Naive thymus-derived CD4-positive, alpha-beta T cell (primary cell): Measurements from ENCODE around the gene ROS1. TPM values are rescaled to one million over a fixed set of nuclear protein-coding genes. Genes with fewer than 3 reads are reported as not detected.

Source experiments
- ATAC-seq: fragments of 150-1000 bp; cut with Tn5 transposase; 2 replicates; pipeline ENCODE4 v1.10.0; 2021; ENCODE audit warnings: mild to moderate bottlenecking, moderate library complexity
- CTCF ChIA-PET: fragments of 350-600 bp; sonication (Branson Sonifier 250); formaldehyde crosslinking; loops from one replicate; lab custom pipeline; 2021; ENCODE audit warnings: antibody characterized with exemption; lab: Charles Lee
- POLR2A ChIA-PET: fragments of 350-600 bp; sonication (Branson Sonifier 250); formaldehyde crosslinking; loops from one replicate; lab custom pipeline; 2021; ENCODE audit warnings: antibody characterized with exemption, inconsistent platforms; lab: Charles Lee
- DNase-seq, 9 donors: peaks; one replicate each; pipeline versions ENCODE4 v3.0.0 to v3.0.0-alpha.2; 2020 to 2022; ENCODE audit warnings: mixed read lengths in 1 of 9
- H3K27ac ChIP-seq: one replicate; pipeline ENCODE4 v1.7.0; 2013; ENCODE audit warnings: mild to moderate bottlenecking, low read depth, low read length, moderate library complexity
- H3K27me3 ChIP-seq, 2 donors: one replicate each; pipeline ENCODE4 v1.7.0; 2013; ENCODE audit warnings: low read length in 2 of 2, mild to moderate bottlenecking in 2 of 2, moderate library complexity in 2 of 2; ENCODE audit not compliant: control insufficient read depth in 2 of 2, insufficient read depth in 2 of 2
- H3K36me3 ChIP-seq, 3 experiments: 1 replicate in 2 of 3; 2 replicates in 1 of 3; pipeline ENCODE4 v1.7.0; 2013; ENCODE audit warnings: low read length in 3 of 3, mild to moderate bottlenecking in 3 of 3, moderate library complexity in 1 of 3; ENCODE audit not compliant: insufficient read depth in 3 of 3, control insufficient read depth in 2 of 3
- H3K4me1 ChIP-seq, 2 donors: one replicate each; pipeline ENCODE4 v1.7.0; 2013; ENCODE audit warnings: low read length in 2 of 2, mild to moderate bottlenecking in 2 of 2, moderate library complexity in 1 of 2; ENCODE audit not compliant: control insufficient read depth in 2 of 2, insufficient read depth in 2 of 2
- H3K4me3 ChIP-seq: 2 replicates; pipeline ENCODE4 v1.7.0; 2013; ENCODE audit warnings: mild to moderate bottlenecking, low read length
- H3K9me3 ChIP-seq, 3 experiments: 1 replicate in 2 of 3; 2 replicates in 1 of 3; pipeline ENCODE4 v1.7.0; 2013; ENCODE audit warnings: low read length in 3 of 3; ENCODE audit not compliant: control insufficient read depth in 2 of 3
- H3K27ac Mint-ChIP-seq, 9 donors: one replicate each; pipeline ENCODE4 v1.8.0; 2020 to 2022; ENCODE audit warnings: mixed read lengths in 9 of 9, mild to moderate bottlenecking in 8 of 9, moderate library complexity in 5 of 9, inconsistent platforms in 2 of 9
- H3K27me3 Mint-ChIP-seq, 5 donors: one replicate each; pipeline ENCODE4 v1.8.0; 2021 to 2022; ENCODE audit warnings: mixed read lengths in 5 of 5, mild to moderate bottlenecking in 1 of 5
- H3K36me3 Mint-ChIP-seq, 5 donors: one replicate each; pipeline ENCODE4 v1.8.0; 2020 to 2022; ENCODE audit warnings: mixed read lengths in 5 of 5, mild to moderate bottlenecking in 3 of 5, inconsistent platforms in 1 of 5
- H3K4me1 Mint-ChIP-seq, 7 donors: one replicate each; pipeline ENCODE4 v1.8.0; 2020 to 2022; ENCODE audit warnings: mixed read lengths in 7 of 7, mild to moderate bottlenecking in 3 of 7, inconsistent platforms in 1 of 7
- H3K4me3 Mint-ChIP-seq, 10 donors: one replicate each; pipeline ENCODE4 v1.8.0; 2020 to 2022; ENCODE audit warnings: mild to moderate bottlenecking in 10 of 10, mixed read lengths in 10 of 10, moderate library complexity in 6 of 10, inconsistent platforms in 2 of 10
- H3K9me3 Mint-ChIP-seq, 11 donors: one replicate each; pipeline ENCODE4 v1.8.0; 2020 to 2022; ENCODE audit warnings: mixed read lengths in 11 of 11, mild to moderate bottlenecking in 4 of 11, inconsistent platforms in 1 of 11, moderate library complexity in 1 of 11
- intact Hi-C, 2 donors: fragments of 100-400 bp; cut with micrococcal nuclease; formaldehyde crosslinking; loops; one replicate each; pipeline ENCODE4 v1.15.1; 2023
- polyA plus RNA-seq, 2 donors: library from polyadenylated mRNA; unstranded; fragments of 300-500 nt; fragmentation: Illumina TruSeq; gene quantifications; one replicate each; pipeline ENCODE4 v1.2.3, GENCODE V29; 2021
- total RNA-seq, 6 experiments: library from RNA in 5 of 6; stranded (reverse) in 5 of 6; gene quantifications; 1 replicate in 5 of 6; 2 replicates in 1 of 6; pipeline ENCODE4 v1.2.3 and lab custom pipeline; 2021 to 2026

ROS1 gene
- total and polyA plus RNA-seq, 7 experiments from 2014 or later = not detected

DNA sequence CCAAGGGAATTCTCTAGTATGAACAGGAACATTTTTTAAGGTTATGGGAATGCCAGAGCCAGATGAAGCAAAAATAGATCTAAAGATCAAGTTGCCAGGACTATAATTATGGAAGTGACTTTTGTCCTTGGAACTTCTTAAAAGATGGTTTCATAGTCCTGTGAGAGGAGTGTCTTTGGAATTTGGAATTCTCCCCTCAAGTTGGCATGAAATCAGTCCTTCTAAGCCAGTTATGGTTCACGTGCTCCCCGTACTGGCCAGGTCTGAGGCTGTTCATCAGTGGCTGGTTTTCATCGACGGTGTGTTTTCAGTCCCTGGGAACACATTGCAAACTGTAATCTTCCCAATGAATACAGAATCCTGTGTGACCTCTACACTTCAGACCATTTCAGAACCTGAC is 97.2 kb downstream of the ROS1 start:
- no peak overlapping the region for H3K4me3 Mint-ChIP-seq
- peaks cover 2 to 21% (median 10%) of the 10 kb centered on the region in 11 donors for H3K9me3 Mint-ChIP-seq
- intact Hi-C loops = no loop called here

DNA sequence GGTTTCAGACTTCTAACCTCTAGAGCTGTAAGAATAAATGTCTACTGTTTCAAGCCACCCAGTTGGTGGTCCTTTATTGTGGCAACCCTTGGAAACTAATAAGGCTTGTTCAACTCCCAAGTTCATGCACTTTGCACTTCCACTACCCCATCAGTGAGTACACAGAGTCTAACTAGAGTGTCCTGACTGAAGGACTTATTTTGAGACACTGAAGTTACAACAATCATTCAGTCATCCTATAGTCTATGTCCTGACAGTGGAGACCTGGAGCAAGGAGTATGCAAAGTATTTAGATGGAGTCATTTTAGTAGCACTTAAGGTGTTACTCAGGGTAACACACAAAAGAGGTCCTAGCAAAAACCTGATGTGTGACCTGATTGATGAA is 97.7 kb downstream of the ROS1 start:
- intact Hi-C loops = no loop called here
- no peak for ATAC-seq
- no peak overlapping the region for H3K4me3 Mint-ChIP-seq

More for the DNA sequence above, 97.2 kb downstream of the ROS1 start:
- ChIA-PET POLR2A (no interaction called here), CTCF (no interaction called here)
- H3K4me1 Mint-ChIP-seq = no peaks in the 10 kb centered on the region
- H3K36me3 Mint-ChIP-seq = peaks cover 0 to 6% (median 0%) of the 10 kb centered on the region in 5 donors
- ATAC-seq (no peak), DNase-seq (no peak)
- no peaks in the 10 kb centered on the region for H3K27me3 ChIP-seq
- no peak overlapping the region for H3K27ac ChIP-seq
- H3K9me3 ChIP-seq = no peaks in the 10 kb centered on the region
- peaks cover 0 to 49% (median 31%) of the 10 kb centered on the region in 5 donors for H3K27me3 Mint-ChIP-seq
- H3K27ac Mint-ChIP-seq = no peak overlapping the region
- no peak overlapping the region for H3K4me3 ChIP-seq
- H3K4me1 ChIP-seq = no peaks in the 10 kb centered on the region
- H3K36me3 ChIP-seq = no peaks in the 10 kb centered on the region

DNA sequence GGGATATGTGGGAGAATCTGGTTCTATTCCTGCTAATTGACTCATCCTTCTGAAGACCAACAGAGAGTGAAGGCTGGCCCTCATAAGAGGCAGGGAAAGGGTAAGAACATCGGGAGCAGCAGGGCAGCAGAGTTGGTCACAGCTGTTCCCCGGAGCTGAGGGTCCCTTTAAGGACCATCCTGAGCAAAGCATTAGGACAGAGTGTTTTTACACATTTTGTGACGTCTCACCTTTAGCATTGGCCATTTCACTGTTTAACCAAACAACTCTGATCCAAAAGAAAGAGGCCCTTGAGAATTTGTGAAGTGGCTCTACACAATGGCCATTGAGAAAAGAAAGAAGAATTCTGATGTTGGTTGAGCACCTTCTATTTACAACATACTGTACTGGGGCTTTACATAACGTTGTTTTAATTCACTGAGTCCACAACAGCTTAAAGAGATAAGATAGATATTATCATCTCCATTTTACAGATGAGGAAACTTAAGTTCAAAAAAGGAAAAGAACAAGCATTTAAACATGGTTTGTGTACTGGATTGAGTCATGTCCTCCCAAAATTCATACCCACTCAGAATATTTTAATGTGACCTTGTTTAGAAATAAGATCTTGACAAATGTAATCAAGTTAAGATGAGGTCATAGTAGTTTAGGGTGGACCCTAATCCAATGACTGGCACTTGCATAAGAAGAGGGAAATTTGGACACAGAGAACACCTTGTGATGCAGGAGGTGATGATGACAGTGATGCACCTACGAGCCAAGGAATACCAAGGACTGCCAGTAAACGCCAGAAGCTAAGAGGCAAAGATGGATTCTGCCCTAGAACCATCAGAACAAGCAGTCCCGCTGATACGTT is 98.4 kb downstream of the ROS1 start:
- H3K27me3 Mint-ChIP-seq = peaks cover 0 to 45% (median 27%) of the 10 kb centered on the region in 5 donors
- peaks cover 0 to under 1% (median 0%) of the 10 kb centered on the region in 5 donors for H3K36me3 Mint-ChIP-seq
- Histone ChIP-seq H3K9me3 (no peaks in the 10 kb centered on the region), H3K4me1 (no peaks in the 10 kb centered on the region), H3K27ac (no peak overlapping the region), H3K27me3 (no peaks in the 10 kb centered on the region), H3K4me3 (no peak overlapping the region), H3K36me3 (no peaks in the 10 kb centered on the region)
- H3K4me1 Mint-ChIP-seq = no peaks in the 10 kb centered on the region
- H3K4me3 Mint-ChIP-seq = no peak overlapping the region
- DNase-seq (no peak), ATAC-seq (no peak)
- H3K9me3 Mint-ChIP-seq = peaks cover 2 to 16% (median 6%) of the 10 kb centered on the region in 11 donors
- H3K27ac Mint-ChIP-seq = no peak overlapping the region
- intact Hi-C loops = no loop called here
- POLR2A ChIA-PET = no interaction called here
- CTCF ChIA-PET = no interaction called here

More for the DNA sequence above, 97.7 kb downstream of the ROS1 start:
- no peak overlapping the region for H3K27ac Mint-ChIP-seq
- Histone ChIP-seq H3K27me3 (no peaks in the 10 kb centered on the region), H3K4me1 (no peaks in the 10 kb centered on the region), H3K36me3 (no peaks in the 10 kb centered on the region), H3K9me3 (no peaks in the 10 kb centered on the region), H3K27ac (no peak overlapping the region), H3K4me3 (no peak overlapping the region)
- ChIA-PET CTCF (no interaction called here), POLR2A (no interaction called here)
- DNase-seq = no peak
- H3K4me1 Mint-ChIP-seq = no peaks in the 10 kb centered on the region
- H3K36me3 Mint-ChIP-seq = peaks cover 0 to 6% (median 0%) of the 10 kb centered on the region in 5 donors
- peaks cover 2 to 21% (median 8%) of the 10 kb centered on the region in 11 donors for H3K9me3 Mint-ChIP-seq
- peaks cover 0 to 48% (median 31%) of the 10 kb centered on the region in 5 donors for H3K27me3 Mint-ChIP-seq

DNA sequence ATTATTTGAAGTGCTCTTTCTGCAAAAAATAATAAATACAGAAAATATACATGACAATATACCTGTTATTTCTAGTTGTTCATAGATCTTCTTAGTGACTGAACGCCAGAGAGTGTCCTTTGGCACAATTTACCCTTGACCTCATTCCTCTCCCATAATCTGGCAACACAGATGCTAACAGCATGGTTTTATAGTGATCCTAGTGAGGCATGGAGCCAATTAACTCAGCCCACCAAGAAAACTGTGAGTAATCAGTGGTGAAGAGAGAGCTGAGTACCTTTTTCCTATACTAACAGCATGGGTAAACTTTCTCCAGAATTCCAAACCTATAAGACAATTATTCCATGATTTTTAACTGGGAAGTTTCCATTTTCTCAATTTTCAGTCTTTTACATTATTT is 99.3 kb downstream of the ROS1 start:
- Mint-ChIP-seq H3K27me3 (peaks cover 0 to 40% (median 18%) of the 10 kb centered on the region in 5 donors), H3K27ac (no peak overlapping the region), H3K4me1 (no peaks in the 10 kb centered on the region), H3K4me3 (no peak overlapping the region), H3K9me3 (peaks cover 0 to 8% (median 3%) of the 10 kb centered on the region in 11 donors), H3K36me3 (no peaks in the 10 kb centered on the region)
- no peaks in the 10 kb centered on the region for H3K4me1 ChIP-seq
- CTCF ChIA-PET = no interaction called here
- no peaks in the 10 kb centered on the region for H3K36me3 ChIP-seq
- intact Hi-C loops = no loop called here
- H3K9me3 ChIP-seq = no peaks in the 10 kb centered on the region
- H3K27me3 ChIP-seq = no peaks in the 10 kb centered on the region
- POLR2A ChIA-PET = no interaction called here
- no peak overlapping the region for H3K27ac ChIP-seq
- H3K4me3 ChIP-seq = no peak overlapping the region
- ATAC-seq (no peak), DNase-seq (no peak)

DNA sequence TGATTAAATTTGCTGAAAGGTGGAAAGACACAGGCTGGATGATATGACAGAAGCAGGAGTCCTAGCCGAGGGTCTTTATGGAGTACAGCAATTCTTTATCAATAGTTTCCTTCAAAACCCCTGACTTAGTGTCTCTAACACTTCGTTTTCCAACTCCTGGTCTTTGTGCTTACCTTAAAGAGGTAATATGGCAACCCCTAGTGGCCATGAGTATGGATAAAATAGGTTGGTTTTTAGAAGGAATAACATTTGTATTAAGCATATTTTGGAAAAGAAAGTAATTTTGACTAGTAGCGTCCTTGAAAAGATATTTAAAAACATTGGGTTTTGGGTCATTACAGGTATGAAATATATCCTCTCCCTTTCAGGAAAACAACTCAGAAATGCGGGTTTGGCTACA is 108.5 kb downstream of the ROS1 start:
- intact Hi-C loops = no loop called here
- Histone ChIP-seq H3K4me1 (no peaks in the 10 kb centered on the region), H3K4me3 (no peak overlapping the region), H3K9me3 (no peaks in the 10 kb centered on the region), H3K36me3 (no peaks in the 10 kb centered on the region), H3K27ac (no peak overlapping the region), H3K27me3 (no peaks in the 10 kb centered on the region)
- no peaks in the 10 kb centered on the region for H3K9me3 Mint-ChIP-seq
- ATAC-seq (no peak), DNase-seq (no peak)
- CTCF ChIA-PET = no interaction called here
- no peaks in the 10 kb centered on the region for H3K4me1 Mint-ChIP-seq
- H3K4me3 Mint-ChIP-seq = no peak overlapping the region
- no peak overlapping the region for H3K27ac Mint-ChIP-seq
- POLR2A ChIA-PET = no interaction called here
- no peaks in the 10 kb centered on the region for H3K36me3 Mint-ChIP-seq
- H3K27me3 Mint-ChIP-seq = peaks cover 4 to 20% (median 5%) of the 10 kb centered on the region in 5 donors

DNA sequence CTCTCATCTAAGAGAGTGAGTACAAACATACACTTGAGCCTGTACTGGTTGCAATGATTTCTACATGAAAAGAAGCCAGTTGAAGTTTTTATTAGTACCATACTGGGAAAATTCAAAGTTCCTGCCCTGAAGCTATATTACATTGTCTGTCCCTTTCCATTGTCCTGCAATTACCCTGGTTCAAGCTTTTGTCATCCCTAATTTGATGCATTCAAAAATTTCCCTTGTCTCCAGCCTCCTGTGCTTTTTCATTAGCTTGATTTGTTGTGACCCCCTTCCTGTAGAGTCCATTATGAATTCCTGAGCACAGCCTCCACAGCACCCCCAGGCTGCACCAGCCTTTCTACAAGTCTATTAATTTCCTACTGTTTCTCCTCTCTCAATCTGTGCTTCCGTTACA is 114.0 kb downstream of the ROS1 start:
- Histone ChIP-seq H3K4me3 (no peak overlapping the region), H3K4me1 (no peaks in the 10 kb centered on the region), H3K27me3 (no peaks in the 10 kb centered on the region), H3K9me3 (no peaks in the 10 kb centered on the region), H3K36me3 (no peaks in the 10 kb centered on the region), H3K27ac (no peak overlapping the region)
- H3K9me3 Mint-ChIP-seq = peaks cover 0 to 2% (median 0%) of the 10 kb centered on the region in 11 donors
- H3K27ac Mint-ChIP-seq = no peak overlapping the region
- ChIA-PET CTCF (no interaction called here), POLR2A (no interaction called here)
- no peaks in the 10 kb centered on the region for H3K36me3 Mint-ChIP-seq
- no peak for ATAC-seq
- intact Hi-C loops = no loop called here
- H3K27me3 Mint-ChIP-seq = peaks cover 0 to 29% (median 18%) of the 10 kb centered on the region in 5 donors
- H3K4me3 Mint-ChIP-seq = no peak overlapping the region
- no peaks in the 10 kb centered on the region for H3K4me1 Mint-ChIP-seq
- no peak for DNase-seq

DNA sequence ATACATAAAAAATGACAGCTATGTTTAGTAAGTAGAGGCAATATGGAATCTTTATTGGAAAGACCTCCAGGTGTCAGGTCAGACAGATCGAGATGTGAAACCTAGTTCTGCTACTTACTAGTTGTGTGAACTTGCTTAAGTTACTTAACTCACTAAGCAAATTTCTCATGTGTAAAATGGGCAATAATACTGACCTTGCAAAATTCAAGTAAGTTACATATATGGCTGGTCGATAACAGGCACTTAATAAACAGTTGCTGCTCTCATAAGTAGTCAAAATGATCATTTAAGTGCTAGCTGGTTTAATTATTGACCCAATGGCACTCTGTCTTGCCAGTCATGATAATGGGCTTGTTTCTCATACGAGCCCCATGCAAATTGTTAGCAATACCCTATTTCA is 114.4 kb downstream of the ROS1 start:
- DNase-seq = no peak
- Mint-ChIP-seq H3K27me3 (peaks cover 0 to 25% (median 18%) of the 10 kb centered on the region in 5 donors), H3K9me3 (peaks cover 0 to 2% (median 0%) of the 10 kb centered on the region in 11 donors), H3K4me1 (no peaks in the 10 kb centered on the region), H3K27ac (no peak overlapping the region), H3K4me3 (no peak overlapping the region), H3K36me3 (no peaks in the 10 kb centered on the region)
- no peaks in the 10 kb centered on the region for H3K36me3 ChIP-seq
- intact Hi-C loops = no loop called here
- H3K4me1 ChIP-seq = no peaks in the 10 kb centered on the region
- H3K9me3 ChIP-seq = no peaks in the 10 kb centered on the region
- ChIA-PET POLR2A (no interaction called here), CTCF (no interaction called here)
- no peak overlapping the region for H3K4me3 ChIP-seq
- H3K27me3 ChIP-seq = no peaks in the 10 kb centered on the region
- ATAC-seq = no peak
- H3K27ac ChIP-seq = no peak overlapping the region
